ENCODE results near the gene CAPG. TPM values are rescaled to one million over a fixed set of nuclear protein-coding genes. Genes with fewer than 3 reads are reported as not detected.
"Not testable (repeated sequence)": the region's sequence is repeated elsewhere in the genome, so short reads cannot be mapped to it uniquely, and the experiment has no call there.

CAPG gene
- total and polyA plus RNA-seq, 10 of the 15 experiments (the other 5 are each of a cell fraction or from before 2014, with no cell fraction given): 26.3 to 192 (median 100) TPM

DNA sequence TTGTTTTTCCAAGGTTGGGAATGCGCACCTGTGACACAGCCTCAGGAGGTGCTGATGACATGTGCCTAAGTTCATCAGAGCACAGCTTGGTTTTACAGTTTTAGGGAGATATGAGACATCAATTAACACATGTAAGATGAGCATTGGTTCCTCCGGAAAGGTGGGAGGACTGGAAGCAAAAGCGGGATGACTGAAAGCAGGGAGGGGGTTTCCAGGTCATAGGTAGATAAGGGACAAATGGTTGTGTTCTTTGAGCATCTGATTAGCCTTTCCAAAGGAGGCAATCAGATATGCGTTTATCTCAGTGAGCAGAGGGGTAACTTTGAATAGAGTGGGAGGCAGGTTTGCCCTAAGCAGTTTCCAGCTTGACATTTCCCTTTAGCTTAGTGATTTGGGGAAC, 26.3 kb downstream of the CAPG start:
- DNase-seq (ENCODE audit: low read depth, low spot score) (no peak), ATAC-seq (no peak), FAIRE-seq (no peak)
- Histone ChIP-seq H3K9ac (ENCODE audit: control insufficient read depth, insufficient read depth, low read length) (no peak overlapping the region), H4K20me1 (ENCODE audit: control insufficient read depth, insufficient read depth) (no peaks in the 10 kb centered on the region), H3K27me3 (replicated peaks in 1 of 2; ENCODE audit: control insufficient read depth in 2 of 2, insufficient read depth in 2 of 2, low read length in 1 of 2) (no peaks in the 10 kb centered on the region), H3K79me2 (ENCODE audit: control insufficient read depth, insufficient read depth, low read length) (no peaks in the 10 kb centered on the region), H3K4me3 (no peak overlapping the region), H3K9me3 (replicated peaks; ENCODE audit: control insufficient read depth, insufficient read depth, low read length) (no peaks in the 10 kb centered on the region), H3K4me1 (ENCODE audit: control insufficient read depth, insufficient read depth, low read length) (no peaks in the 10 kb centered on the region), H2AFZ (ENCODE audit: control insufficient read depth, low read depth, low read length) (no peak overlapping the region), H3K36me3 (ENCODE audit: control insufficient read depth in 2 of 2, insufficient read depth in 2 of 2, low read length in 1 of 2) (no peaks in the 10 kb centered on the region; a peak in 2 of 4 replicates), H3K4me2 (ENCODE audit: control insufficient read depth, insufficient read depth) (no peak overlapping the region), H3K27ac (ENCODE audit: control insufficient read depth, insufficient read depth) (no peak overlapping the region)
- in situ Hi-C loops (cut with MboI) (no loop called here), intact Hi-C loops (cut with micrococcal nuclease; ENCODE audit: unreplicated experiment) (no loop called here)
- SMC1A ChIA-PET (ENCODE audit: uncharacterized antibody, unreplicated experiment): interaction anchor here (0.6 to 1.6 kb wide), 3 partner anchors 17 to 755 kb away, joined by 3 to 8 read pairs (median 4); no protein-coding TSS in a partner anchor
- 98% methylated on average over 4 of the region's 4 CpGs for WGBS (ENCODE audit: insufficient coverage, insufficient replicate concordance, low lambda C conversion rate, missing lambda C conversion rate)
- RAD21 ChIA-PET (ENCODE audit: unreplicated experiment): interaction anchor here (1.2 kb wide), 1 partner anchor 168 kb away, joined by 4 read pairs; no protein-coding TSS in a partner anchor
- POLR2A ChIA-PET: interaction anchor here (0.6 kb wide), 1 partner anchor 234 kb away, joined by 7 read pairs; no protein-coding TSS in a partner anchor
- CTCF ChIA-PET: interaction anchor here (0.9 to 2.3 kb wide), 2 partner anchors 168 to 253 kb away, joined by 3 to 6 read pairs; no protein-coding TSS in a partner anchor
- no TSS peak for BruUV-seq (replicated peaks)
- TF ChIP-seq TCF12 (IDR thresholded peaks at IDR 0.05; ENCODE audit: low read depth, low read length) (no peak), ZNF217 (IDR thresholded peaks at IDR 0.05) (no peak), E2F4 (IDR thresholded peaks at IDR 0.05; ENCODE audit: low read depth, low read length) (no peak), MYB (IDR thresholded peaks at IDR 0.05; ENCODE audit: borderline replicate concordance, low read depth, low read length) (no peak), RCOR1 (conservative IDR thresholded peaks at IDR 0.05; ENCODE audit: low read depth, low read length) (no peak), CHD1 (IDR thresholded peaks at IDR 0.05; ENCODE audit: low read depth, low read length) (no peak), LARP7 (IDR thresholded peaks at IDR 0.05) (no peak), TARDBP (IDR thresholded peaks at IDR 0.05; ENCODE audit: borderline replicate concordance) (no peak), SUZ12 (IDR thresholded peaks at IDR 0.05; ENCODE audit: unreplicated experiment) (no peak)

DNA sequence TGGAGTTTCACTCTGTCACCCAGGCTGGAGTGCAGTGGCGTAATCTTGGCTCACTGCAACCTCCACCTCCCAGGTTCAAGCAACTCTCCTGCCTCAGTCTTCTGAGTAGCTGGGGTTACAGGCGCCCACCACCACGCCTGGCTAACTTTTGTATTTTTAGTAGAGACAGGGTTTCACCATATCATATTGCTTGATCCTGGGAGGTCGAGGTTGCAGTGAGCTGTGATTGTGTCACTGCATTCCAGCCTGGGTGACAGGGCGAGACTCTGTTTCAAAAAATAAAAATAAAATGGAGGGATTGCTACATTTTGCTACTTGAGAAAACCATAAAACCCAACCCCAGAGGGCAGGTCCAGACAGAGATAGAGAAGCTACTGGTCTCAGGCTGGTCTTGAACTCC, 27.0 kb downstream of the CAPG start:
- BruUV-seq (replicated peaks); H3K4me2 ChIP-seq (ENCODE audit: control insufficient read depth, insufficient read depth); H3K4me3 ChIP-seq; H3K27ac ChIP-seq (ENCODE audit: control insufficient read depth, insufficient read depth); H3K79me2 ChIP-seq (ENCODE audit: control insufficient read depth, insufficient read depth, low read length); H3K9me3 ChIP-seq (replicated peaks; ENCODE audit: control insufficient read depth, insufficient read depth, low read length); H3K36me3 ChIP-seq (ENCODE audit: control insufficient read depth in 2 of 2, insufficient read depth in 2 of 2, low read length in 1 of 2); FAIRE-seq; H3K9ac ChIP-seq (ENCODE audit: control insufficient read depth, insufficient read depth, low read length); ATAC-seq; H4K20me1 ChIP-seq (ENCODE audit: control insufficient read depth, insufficient read depth); in situ Hi-C loops (cut with MboI); DNase-seq (ENCODE audit: low read depth, low spot score); H3K27me3 ChIP-seq (replicated peaks in 1 of 2; ENCODE audit: control insufficient read depth in 2 of 2, insufficient read depth in 2 of 2, low read length in 1 of 2); H2AFZ ChIP-seq (ENCODE audit: control insufficient read depth, low read depth, low read length); intact Hi-C loops (cut with micrococcal nuclease; ENCODE audit: unreplicated experiment); H3K4me1 ChIP-seq (ENCODE audit: control insufficient read depth, insufficient read depth, low read length): not testable (repeated sequence)
- 74% methylated on average over 5 of the region's 5 CpGs for WGBS (ENCODE audit: insufficient coverage, insufficient replicate concordance, low lambda C conversion rate, missing lambda C conversion rate)
- ChIA-PET SMC1A (ENCODE audit: uncharacterized antibody, unreplicated experiment) (interaction anchor here (1.1 to 1.6 kb wide), 2 partner anchors 16 to 36 kb away, joined by 3 to 8 read pairs; no protein-coding TSS in a partner anchor), RAD21 (ENCODE audit: unreplicated experiment) (interaction anchor here (1.2 kb wide), 1 partner anchor 169 kb away, joined by 4 read pairs; no protein-coding TSS in a partner anchor), POLR2A (interaction anchor here (0.6 kb wide), 3 partner anchors 156 to 1204 kb away, joined by 3 to 7 read pairs (median 4); partner anchors contain the start of gene MAT2A), CTCF (interaction anchor here (0.6 to 2.3 kb wide), 4 partner anchors 12 to 254 kb away, joined by 3 to 6 read pairs (median 4); no protein-coding TSS in a partner anchor)
